K562 (cell line): ENCODE measurements around the gene RNU6-1. TPM values are rescaled to one million over a fixed set of nuclear protein-coding genes. Genes with fewer than 3 reads are reported as not detected.

Source experiments
- ATAC-seq: fragments of 200-7000 bp; cut with Tn5 transposase; 3 replicates; pipeline ENCODE4 v1.9.1; 2020; ENCODE audit warnings: moderate library complexity
- BruUV-seq: library from RNA; stranded (reverse); fragments of 400-500 nt; replicated peaks from 2 replicates; lab custom pipeline; 2021; lab: Mats Ljungman, UMichigan
- CTCF ChIA-PET: fragments of 300-600 bp; formaldehyde crosslinking; extraction: SDS; loops from one replicate; lab custom pipeline; 2021; ENCODE audit warnings: low intra/inter-chr PET ratio; lab: Yijun Ruan, JAX
- POLR2A ChIA-PET: fragments of 300-600, 350-650 bp; sonication (Branson Sonifier 250); formaldehyde crosslinking; extraction: SDS; loops from one replicate; lab custom pipeline; 2021; ENCODE audit warnings: antibody characterized with exemption, inconsistent platforms; lab: Yijun Ruan, JAX
- DNase-seq, 4 experiments: peaks; one replicate each; pipeline versions ENCODE4 v3.0.0 to v3.0.0-alpha.2; 2011 to 2018; ENCODE audit warnings: low spot score in 3 of 4, mixed read lengths in 3 of 4; ENCODE audit errors: extremely low read depth in 1 of 4
- FAIRE-seq: peaks from 2 replicates; lab custom pipeline; 2011; peaks lifted over from hg19 to GRCh38; lab: Jason Lieb, UNC
- H2AFZ ChIP-seq: 2 replicates; pipeline ENCODE4 v1.6.0; 2011; ENCODE audit warnings: low read depth, low read length, control low read depth, inconsistent platforms
- H3K27ac ChIP-seq: fragments of 200-600 bp; 3 replicates; pipeline ENCODE4 v1.8.0; 2011; ENCODE audit warnings: low read depth, mild to moderate bottlenecking, control low read depth, inconsistent platforms, low read length, moderate library complexity, mixed read lengths; ENCODE audit errors: extremely low read depth
- H3K27me3 ChIP-seq, 2 experiments: fragments of 300-600 bp in 1 of 2; 2 replicates in 1 of 2; 3 replicates in 1 of 2; pipeline versions ENCODE4 v1.6.0 to v1.8.0; 2011; ENCODE audit warnings: inconsistent platforms in 2 of 2, low read length in 2 of 2, mild to moderate bottlenecking in 1 of 2, mixed read lengths in 1 of 2, moderate library complexity in 1 of 2; ENCODE audit not compliant: control insufficient read depth in 2 of 2, insufficient read depth in 2 of 2
- H3K36me3 ChIP-seq: fragments of 300-600 bp; 3 replicates; pipeline ENCODE4 v1.8.0; 2011; ENCODE audit warnings: mild to moderate bottlenecking, low read length, inconsistent platforms; ENCODE audit not compliant: control insufficient read depth, insufficient read depth
- H3K4me1 ChIP-seq, 2 experiments: fragments of 200-600 bp in 1 of 2; replicated peaks in 1 of 2; 2 replicates in 1 of 2; 3 replicates in 1 of 2; pipeline versions ENCODE4 v1.5.1 to v1.8.0; 2011; ENCODE audit warnings: inconsistent platforms in 2 of 2, low read length in 2 of 2, mild to moderate bottlenecking in 1 of 2, mixed read lengths in 1 of 2, moderate library complexity in 1 of 2; ENCODE audit not compliant: control insufficient read depth in 2 of 2, insufficient read depth in 2 of 2
- H3K4me2 ChIP-seq: 2 replicates; pipeline ENCODE4 v1.6.1; 2011; ENCODE audit warnings: low read length, control low read depth, inconsistent platforms, mixed read lengths; ENCODE audit not compliant: insufficient read depth
- H3K4me3 ChIP-seq: fragments of 200-600 bp; sonication (generic), shearing (Covaris generic); 2 replicates; pipeline ENCODE4 v1.5.1; 2016; ENCODE audit warnings: control low read depth, inconsistent platforms
- H3K79me2 ChIP-seq: fragments of 200-600 bp; 3 replicates; pipeline ENCODE4 v1.8.0; 2011; ENCODE audit warnings: low read length, inconsistent platforms; ENCODE audit not compliant: control insufficient read depth, insufficient read depth
- H3K9ac ChIP-seq, 2 experiments: 2 replicates each; pipeline versions ENCODE4 v1.6.0 to v1.6.1; 2011; ENCODE audit warnings: low read depth in 2 of 2, low read length in 2 of 2, control low read depth in 1 of 2, inconsistent platforms in 1 of 2, mild to moderate bottlenecking in 1 of 2, mixed read lengths in 1 of 2; ENCODE audit not compliant: insufficient read depth in 1 of 2
- H3K9me1 ChIP-seq: one replicate; pipeline ENCODE4 v1.6.0; 2011; ENCODE audit warnings: inconsistent platforms, mild to moderate bottlenecking, low read length, moderate library complexity; ENCODE audit not compliant: control insufficient read depth, insufficient read depth
- H3K9me3 ChIP-seq: replicated peaks from 2 replicates; pipeline ENCODE4 v1.5.1; 2011; ENCODE audit warnings: low read depth, low read length, inconsistent platforms; ENCODE audit not compliant: control insufficient read depth, insufficient read depth
- H4K20me1 ChIP-seq: replicated peaks from 2 replicates; pipeline ENCODE4 v1.6.1; 2011; ENCODE audit warnings: low read length, inconsistent platforms, mixed read lengths; ENCODE audit not compliant: control insufficient read depth, insufficient read depth
- CREB1 ChIP-seq, 2 experiments: sonication (generic) in 1 of 2; formaldehyde crosslinking in 1 of 2; IDR thresholded peaks; 2 replicates each; pipeline versions ENCODE4 v1.6.1 to v1.8.0; 2012 to 2022; ENCODE audit warnings: inconsistent platforms in 1 of 2, mild to moderate bottlenecking in 1 of 2, missing genetic modification reagents in 1 of 2, moderate library complexity in 1 of 2
- FOXM1 ChIP-seq, 2 experiments: fragments of 450-650 bp in 1 of 2; sonication (generic) in 1 of 2; formaldehyde crosslinking in 1 of 2; IDR thresholded peaks; 2 replicates each; pipeline versions ENCODE4 v1.6.1 to v1.9.0; 2017 to 2022; ENCODE audit warnings: low read depth in 2 of 2, mild to moderate bottlenecking in 2 of 2, missing genetic modification reagents in 1 of 2, moderate library complexity in 1 of 2
- HEY1 ChIP-seq: fragments of 250-450 bp; sonication (Bioruptor Pico); IDR thresholded peaks from 2 replicates; pipeline ENCODE4 v1.5.0; 2020; ENCODE audit warnings: mild to moderate bottlenecking, moderate library complexity, borderline replicate concordance
- HMG20B ChIP-seq: fragments of 250-450 bp; sonication (Bioruptor Pico); IDR thresholded peaks from 2 replicates; pipeline ENCODE4 v1.5.0; 2021; ENCODE audit warnings: mild to moderate bottlenecking
- MAFF ChIP-seq: IDR thresholded peaks from 2 replicates; pipeline ENCODE4 v1.6.1; 2012; ENCODE audit warnings: low read length, improper control_type of control experiment
- NR2C1 ChIP-seq, 2 experiments: fragments of 450-650 bp; IDR thresholded peaks; 2 replicates each; pipeline ENCODE4 v1.6.1; 2017; ENCODE audit warnings: mild to moderate bottlenecking in 2 of 2, antibody characterized with exemption in 1 of 2, inconsistent platforms in 1 of 2, missing compliant biosample characterization in 1 of 2, missing genetic modification characterization in 1 of 2
- RAD51 ChIP-seq: fragments of 450-650 bp; IDR thresholded peaks from 2 replicates; pipeline ENCODE4 v1.7.1; 2016; ENCODE audit warnings: low read depth, mild to moderate bottlenecking, borderline replicate concordance
- TGIF2 ChIP-seq: sonication (generic); formaldehyde crosslinking; IDR thresholded peaks from 2 replicates; pipeline ENCODE4 v1.8.1; 2022; ENCODE audit warnings: mild to moderate bottlenecking, missing genetic modification reagents, moderate library complexity
- ZBTB8A ChIP-seq: fragments of 450-650 bp; IDR thresholded peaks from 2 replicates; pipeline ENCODE4 v1.6.1; 2018; ENCODE audit warnings: mild to moderate bottlenecking, moderate library complexity; ENCODE audit not compliant: partially characterized antibody
- ZNF354B ChIP-seq: fragments of 250-450 bp; sonication (Bioruptor Pico); IDR thresholded peaks from 2 replicates; pipeline ENCODE4 v1.4.0; 2020
- ZNF551 ChIP-seq: fragments of 250-450 bp; sonication (Bioruptor Pico); IDR thresholded peaks from 2 replicates; pipeline ENCODE4 v1.5.0; 2021; ENCODE audit warnings: mild to moderate bottlenecking, moderate library complexity
- ZNF57 ChIP-seq: fragments of 450-650 bp; formaldehyde crosslinking; IDR thresholded peaks from 2 replicates; pipeline ENCODE4 v1.4.0; 2020; ENCODE audit warnings: mild to moderate bottlenecking, moderate library complexity
- WGBS: fragments of 100-300 bp; shearing (Covaris generic); methylation state at CpG from one replicate; pipeline ENCODE4 v1.1.6; 2016; ENCODE audit warnings: low coverage, mixed read lengths; ENCODE audit not compliant: insufficient coverage; ENCODE audit errors: missing lambda C conversion rate; 5-methylcytosine and 5-hydroxymethylcytosine counted together
- in situ Hi-C: fragments of 300-500 bp; cut with MboI; formaldehyde crosslinking; loops from 4 replicates; pipeline ENCODE4 v1.15.0; 2018; ENCODE audit warnings: inconsistent platforms, mixed read lengths
- intact Hi-C: fragments of 100-400 bp; cut with micrococcal nuclease; formaldehyde crosslinking; loops from 2 replicates; pipeline ENCODE4 v1.14.2; 2022
- polyA plus RNA-seq, 8 experiments: library from polyadenylated mRNA; depleted of rRNA in 4 of 8; stranded (reverse) in 5 of 8; unstranded in 3 of 8; fragments of >200 nt; fragmentation: Nextera tagmentation in 2 of 8; fragmentation: Illumina TruSeq in 1 of 8; extraction: Ambion mirVana in 2 of 8; extraction: Trizol in 1 of 8; gene quantifications; 2 replicates each; pipeline versions ENCODE4 v1.2.1 to v1.2.3, GENCODE V29; 2011 to 2014; ENCODE audit warnings: inconsistent platforms in 1 of 8, missing spikeins in 1 of 8
- total RNA-seq, 7 experiments: library from RNA; depleted of rRNA in 6 of 7; stranded (reverse); fragments of >200 nt in 6 of 7; fragmentation: Illumina TruSeq in 2 of 7; extraction: Trizol in 2 of 7; gene quantifications; 2 replicates each; pipeline versions ENCODE4 v1.2.1 to v1.2.3, GENCODE V29; 2011 to 2021; ENCODE audit warnings: low replicate concordance in 1 of 7
- TF ChIP-seq, protein P1 (sequence below): fragments of 250-450 bp; sonication (Bioruptor Pico); IDR thresholded peaks from 2 replicates; pipeline ENCODE4 v1.5.0; 2021; ENCODE audit warnings: mild to moderate bottlenecking, borderline replicate concordance
- TF ChIP-seq, protein P2 (sequence below): fragments of 250-450 bp; sonication (Bioruptor Pico); IDR thresholded peaks from 2 replicates; pipeline ENCODE4 v1.4.0; 2020; ENCODE audit warnings: mild to moderate bottlenecking
- TF ChIP-seq, protein P3 (sequence below): sonication (generic); formaldehyde crosslinking; IDR thresholded peaks from 2 replicates; pipeline ENCODE4 v1.8.1; 2023; ENCODE audit warnings: mild to moderate bottlenecking, missing genetic modification reagents, moderate library complexity

RNU6-1 gene
- total and polyA plus RNA-seq, 9 of the 15 experiments (the other 6 are each of a cell fraction or from before 2014, with no cell fraction given) = not detected

- intact Hi-C loops = loop anchor here (2.0 to 5.0 kb wide), 3 partner anchors 75 to 350 kb away; no protein-coding TSS in a partner anchor
- Histone ChIP-seq H3K9me3 (no peaks in the 10 kb centered on the region), H3K9ac (no peak overlapping the region), H3K79me2 (no peaks in the 10 kb centered on the region), H3K4me2 (no peak overlapping the region), H3K27me3 (no peaks in the 10 kb centered on the region), H3K27ac (no peak overlapping the region), H3K9me1 (no peaks in the 10 kb centered on the region), H2AFZ (no peak overlapping the region), H4K20me1 (no peaks in the 10 kb centered on the region), H3K4me3 (no peak overlapping the region), H3K36me3 (no peaks in the 10 kb centered on the region), H3K4me1 (peaks cover 7 to 12% of the 10 kb centered on the region in 2 experiments; a peak in 4 of 5 replicates)
- no peak for ATAC-seq
- BruUV-seq = no TSS peak
- TF ChIP-seq FOXM1 (IDR thresholded peaks at IDR 0.05; ENCODE audit: low read depth) (no peak), FOXM1 (CRISPR knock-in tag; IDR thresholded peaks at IDR 0.05; ENCODE audit: low read depth) (no peak), ZBTB8A (no peak), ZNF551 (CRISPR knock-in tag) (no peak), TGIF2 (CRISPR knock-in tag) (no peak), HMG20B (CRISPR knock-in tag) (no peak), NR2C1 (IDR thresholded peaks at IDR 0.05) (no peak), NR2C1 (tag; IDR thresholded peaks at IDR 0.05) (no peak), ZNF57 (CRISPR knock-in tag) (no peak), HEY1 (CRISPR knock-in tag) (no peak), CREB1 (IDR thresholded peaks at IDR 0.05) (no peak), CREB1 (CRISPR knock-in tag; IDR thresholded peaks at IDR 0.05) (no peak), MAFF (no peak), RAD51 (no peak), ZNF354B (no peak)
- TF ChIP-seq, protein P1, sequence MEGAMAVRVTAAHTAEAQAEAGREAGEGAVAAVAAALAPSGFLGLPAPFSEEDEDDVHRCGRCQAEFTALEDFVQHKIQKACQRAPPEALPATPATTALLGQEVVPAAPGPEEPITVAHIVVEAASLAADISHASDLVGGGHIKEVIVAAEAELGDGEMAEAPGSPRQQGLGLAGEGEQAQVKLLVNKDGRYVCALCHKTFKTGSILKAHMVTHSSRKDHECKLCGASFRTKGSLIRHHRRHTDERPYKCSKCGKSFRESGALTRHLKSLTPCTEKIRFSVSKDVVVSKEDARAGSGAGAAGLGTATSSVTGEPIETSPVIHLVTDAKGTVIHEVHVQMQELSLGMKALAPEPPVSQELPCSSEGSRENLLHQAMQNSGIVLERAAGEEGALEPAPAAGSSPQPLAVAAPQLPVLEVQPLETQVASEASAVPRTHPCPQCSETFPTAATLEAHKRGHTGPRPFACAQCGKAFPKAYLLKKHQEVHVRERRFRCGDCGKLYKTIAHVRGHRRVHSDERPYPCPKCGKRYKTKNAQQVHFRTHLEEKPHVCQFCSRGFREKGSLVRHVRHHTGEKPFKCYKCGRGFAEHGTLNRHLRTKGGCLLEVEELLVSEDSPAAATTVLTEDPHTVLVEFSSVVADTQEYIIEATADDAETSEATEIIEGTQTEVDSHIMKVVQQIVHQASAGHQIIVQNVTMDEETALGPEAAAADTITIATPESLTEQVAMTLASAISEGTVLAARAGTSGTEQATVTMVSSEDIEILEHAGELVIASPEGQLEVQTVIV (CRISPR knock-in tag) = no peak
- TF ChIP-seq, protein P2, sequence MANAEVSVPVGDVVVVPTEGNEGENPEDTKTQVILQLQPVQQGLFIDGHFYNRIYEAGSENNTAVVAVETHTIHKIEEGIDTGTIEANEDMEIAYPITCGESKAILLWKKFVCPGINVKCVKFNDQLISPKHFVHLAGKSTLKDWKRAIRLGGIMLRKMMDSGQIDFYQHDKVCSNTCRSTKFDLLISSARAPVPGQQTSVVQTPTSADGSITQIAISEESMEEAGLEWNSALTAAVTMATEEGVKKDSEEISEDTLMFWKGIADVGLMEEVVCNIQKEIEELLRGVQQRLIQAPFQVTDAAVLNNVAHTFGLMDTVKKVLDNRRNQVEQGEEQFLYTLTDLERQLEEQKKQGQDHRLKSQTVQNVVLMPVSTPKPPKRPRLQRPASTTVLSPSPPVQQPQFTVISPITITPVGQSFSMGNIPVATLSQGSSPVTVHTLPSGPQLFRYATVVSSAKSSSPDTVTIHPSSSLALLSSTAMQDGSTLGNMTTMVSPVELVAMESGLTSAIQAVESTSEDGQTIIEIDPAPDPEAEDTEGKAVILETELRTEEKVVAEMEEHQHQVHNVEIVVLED = no peak
- TF ChIP-seq, protein P3, sequence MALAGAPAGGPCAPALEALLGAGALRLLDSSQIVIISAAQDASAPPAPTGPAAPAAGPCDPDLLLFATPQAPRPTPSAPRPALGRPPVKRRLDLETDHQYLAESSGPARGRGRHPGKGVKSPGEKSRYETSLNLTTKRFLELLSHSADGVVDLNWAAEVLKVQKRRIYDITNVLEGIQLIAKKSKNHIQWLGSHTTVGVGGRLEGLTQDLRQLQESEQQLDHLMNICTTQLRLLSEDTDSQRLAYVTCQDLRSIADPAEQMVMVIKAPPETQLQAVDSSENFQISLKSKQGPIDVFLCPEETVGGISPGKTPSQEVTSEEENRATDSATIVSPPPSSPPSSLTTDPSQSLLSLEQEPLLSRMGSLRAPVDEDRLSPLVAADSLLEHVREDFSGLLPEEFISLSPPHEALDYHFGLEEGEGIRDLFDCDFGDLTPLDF (CRISPR knock-in tag) = no peak
- DNase-seq = no peak
- FAIRE-seq = no peak
- in situ Hi-C loops = loop anchor here (5.0 kb wide), 1 partner anchor 300 kb away; no protein-coding TSS in a partner anchor
- CTCF ChIA-PET = interaction anchor here (0.6 kb wide), 1 partner anchor 78 kb away, joined by 3 read pairs; no protein-coding TSS in a partner anchor
- 16% methylated on average over 2 of the region's 3 CpGs for WGBS
- POLR2A ChIA-PET = interaction anchor here (1.1 to 1.3 kb wide), 2 partner anchors 9 to 20 kb away, joined by 3 to 4 read pairs; no protein-coding TSS in a partner anchor
These were observed 22.1 kb upstream of the RNU6-1 start for GRCh38 chr15:67861983-67862382.
